Panc1 (cell line): ENCODE measurements around the gene MTM1. TPM values are rescaled to one million over a fixed set of nuclear protein-coding genes. Genes with fewer than 3 reads are reported as not detected.

Experiments used
- ATAC-seq: fragments of 200-7000 bp; cut with Tn5 transposase; 2 replicates; pipeline ENCODE4 v1.9.1; 2020; ENCODE audit warnings: mild to moderate bottlenecking, moderate library complexity
- BruUV-seq: library from RNA; stranded (reverse); fragments of 400-500 nt; replicated peaks from 2 replicates; lab custom pipeline; 2021; lab: Mats Ljungman, UMichigan
- CTCF ChIA-PET: fragments of 300-600 bp; sonication (Branson Sonifier 250); formaldehyde crosslinking; loops from one replicate; lab custom pipeline; 2022; ENCODE audit warnings: antibody characterized with exemption; lab: Charles Lee
- POLR2A ChIA-PET: fragments of 300-600 bp; sonication (Branson Sonifier 250); formaldehyde crosslinking; loops from one replicate; lab custom pipeline; 2022; ENCODE audit warnings: antibody characterized with exemption; lab: Charles Lee
- DNase-seq: peaks from one replicate; pipeline ENCODE4 v3.0.0-alpha.2; 2010; ENCODE audit warnings: low read depth, low spot score
- H3K27ac ChIP-seq: 2 replicates; pipeline ENCODE4 v1.5.1; 2011; ENCODE audit warnings: mild to moderate bottlenecking, low read length, inconsistent platforms
- H3K27me3 ChIP-seq: fragments of 200-500 bp; sonication (Bioruptor generic); 2 replicates; pipeline ENCODE4 v1.6.0; 2014; ENCODE audit warnings: low read length, inconsistent platforms; ENCODE audit not compliant: control insufficient read depth, insufficient read depth
- H3K36me3 ChIP-seq: fragments of 200-500 bp; sonication (Bioruptor generic); 2 replicates; pipeline ENCODE4 v1.5.1; 2014; ENCODE audit warnings: inconsistent platforms, mild to moderate bottlenecking, low read length, moderate library complexity; ENCODE audit not compliant: control insufficient read depth, insufficient read depth
- H3K4me1 ChIP-seq: 2 replicates; pipeline ENCODE4 v1.5.1; 2011; ENCODE audit warnings: inconsistent platforms, mild to moderate bottlenecking, low read length, moderate library complexity; ENCODE audit not compliant: control insufficient read depth, insufficient read depth
- H3K4me3 ChIP-seq, 2 experiments: 2 replicates each; pipeline ENCODE4 v1.5.1; 2011 to 2012; ENCODE audit warnings: low read depth in 2 of 2, low read length in 2 of 2, mild to moderate bottlenecking in 2 of 2, inconsistent platforms in 1 of 2, moderate library complexity in 1 of 2
- H3K9me3 ChIP-seq: fragments of 200-500 bp; sonication (Bioruptor generic); 2 replicates; pipeline ENCODE4 v1.5.1; 2014; ENCODE audit warnings: low read depth, mild to moderate bottlenecking, inconsistent platforms, low read length, moderate library complexity; ENCODE audit not compliant: control insufficient read depth, insufficient read depth
- POLR2AphosphoS5 ChIP-seq: IDR thresholded peaks from 2 replicates; pipeline ENCODE4 v1.6.1; 2012; ENCODE audit warnings: mild to moderate bottlenecking, low read depth, low read length, moderate library complexity
- SIN3A ChIP-seq: IDR thresholded peaks from 2 replicates; pipeline ENCODE4 v1.6.1; 2012; ENCODE audit warnings: low read depth, mild to moderate bottlenecking, low read length, moderate library complexity, borderline replicate concordance; ENCODE audit not compliant: insufficient read depth
- TCF7L2 ChIP-seq: IDR thresholded peaks from 2 replicates; pipeline ENCODE4 v1.6.1; 2011; ENCODE audit warnings: mild to moderate bottlenecking, low read depth, low read length, inconsistent platforms
- in situ Hi-C: cut with HindIII; loops from 2 replicates; pipeline ENCODE4 v1.10.0; 2016; ENCODE audit warnings: low sequenced_read_pairs, low pct_unique_long_range_greater_than_20kb
- intact Hi-C: fragments of 100-400 bp; cut with micrococcal nuclease; formaldehyde crosslinking; loops from one replicate; pipeline ENCODE4 v1.10.0; 2022; ENCODE audit not compliant: unreplicated experiment
- total RNA-seq: library from RNA; stranded (reverse); gene quantifications from one replicate; pipeline ENCODE4 v1.2.1, GENCODE V29; 2021; ENCODE audit not compliant: unreplicated experiment
- TF ChIP-seq, protein P1 (sequence below), 2 experiments: IDR thresholded peaks; 2 replicates each; pipeline ENCODE4 v1.6.1; 2011 to 2012; ENCODE audit warnings: low read depth in 2 of 2, control low read depth in 1 of 2, low read length in 1 of 2, mild to moderate bottlenecking in 1 of 2, moderate library complexity in 1 of 2; ENCODE audit not compliant: insufficient read depth in 1 of 2
- TF ChIP-seq, protein P2 (sequence below): fragments of 450-650 bp; IDR thresholded peaks from 2 replicates; pipeline ENCODE4 v1.5.1; 2017; ENCODE audit warnings: mild to moderate bottlenecking

The MTM1 gene
- total RNA-seq, 1 experiment from 2014 or later, result 24.0 TPM

DNA sequence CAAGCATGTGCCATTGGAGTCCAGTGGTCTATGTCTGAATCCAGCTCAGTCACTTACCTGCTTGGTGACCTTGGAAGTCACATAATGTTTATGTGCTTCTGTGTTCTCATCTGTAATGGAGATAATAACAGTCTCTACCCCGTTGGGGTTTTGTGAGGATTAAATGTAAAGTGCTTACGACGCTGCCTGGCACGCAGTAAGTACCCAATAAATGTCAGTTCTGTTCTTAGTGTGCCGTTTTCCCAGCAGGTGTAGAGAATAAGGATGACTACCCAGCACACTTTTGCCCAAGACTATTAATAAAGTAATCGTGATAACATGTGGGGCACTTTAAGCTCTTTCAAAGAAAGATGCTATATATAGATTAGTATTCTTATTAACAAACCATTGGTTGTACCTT, 56.7 kb downstream of the MTM1 start:
- in situ Hi-C loops (loop anchor here (25.0 kb wide), 1 partner anchor 1113 kb away; the partner anchor contains the start of gene IDS), intact Hi-C loops (no loop called here)
- ChIA-PET POLR2A (no interaction called here), CTCF (no interaction called here)
- Histone ChIP-seq H3K4me3 (no peak overlapping the region), H3K27ac (no peak overlapping the region), H3K27me3 (no peaks in the 10 kb centered on the region), H3K4me1 (no peaks in the 10 kb centered on the region), H3K9me3 (no peaks in the 10 kb centered on the region), H3K36me3 (no peaks in the 10 kb centered on the region)
- no peak for ATAC-seq
- TF ChIP-seq, protein P1, sequence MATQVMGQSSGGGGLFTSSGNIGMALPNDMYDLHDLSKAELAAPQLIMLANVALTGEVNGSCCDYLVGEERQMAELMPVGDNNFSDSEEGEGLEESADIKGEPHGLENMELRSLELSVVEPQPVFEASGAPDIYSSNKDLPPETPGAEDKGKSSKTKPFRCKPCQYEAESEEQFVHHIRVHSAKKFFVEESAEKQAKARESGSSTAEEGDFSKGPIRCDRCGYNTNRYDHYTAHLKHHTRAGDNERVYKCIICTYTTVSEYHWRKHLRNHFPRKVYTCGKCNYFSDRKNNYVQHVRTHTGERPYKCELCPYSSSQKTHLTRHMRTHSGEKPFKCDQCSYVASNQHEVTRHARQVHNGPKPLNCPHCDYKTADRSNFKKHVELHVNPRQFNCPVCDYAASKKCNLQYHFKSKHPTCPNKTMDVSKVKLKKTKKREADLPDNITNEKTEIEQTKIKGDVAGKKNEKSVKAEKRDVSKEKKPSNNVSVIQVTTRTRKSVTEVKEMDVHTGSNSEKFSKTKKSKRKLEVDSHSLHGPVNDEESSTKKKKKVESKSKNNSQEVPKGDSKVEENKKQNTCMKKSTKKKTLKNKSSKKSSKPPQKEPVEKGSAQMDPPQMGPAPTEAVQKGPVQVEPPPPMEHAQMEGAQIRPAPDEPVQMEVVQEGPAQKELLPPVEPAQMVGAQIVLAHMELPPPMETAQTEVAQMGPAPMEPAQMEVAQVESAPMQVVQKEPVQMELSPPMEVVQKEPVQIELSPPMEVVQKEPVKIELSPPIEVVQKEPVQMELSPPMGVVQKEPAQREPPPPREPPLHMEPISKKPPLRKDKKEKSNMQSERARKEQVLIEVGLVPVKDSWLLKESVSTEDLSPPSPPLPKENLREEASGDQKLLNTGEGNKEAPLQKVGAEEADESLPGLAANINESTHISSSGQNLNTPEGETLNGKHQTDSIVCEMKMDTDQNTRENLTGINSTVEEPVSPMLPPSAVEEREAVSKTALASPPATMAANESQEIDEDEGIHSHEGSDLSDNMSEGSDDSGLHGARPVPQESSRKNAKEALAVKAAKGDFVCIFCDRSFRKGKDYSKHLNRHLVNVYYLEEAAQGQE (IDR thresholded peaks at IDR 0.05; ENCODE audit: insufficient read depth in 1 of 2, low read depth in 2 of 2, low read length in 1 of 2), result no peak
- TF ChIP-seq SIN3A, result no peak
- no peak for TF ChIP-seq TCF7L2
- TF ChIP-seq, protein P2, sequence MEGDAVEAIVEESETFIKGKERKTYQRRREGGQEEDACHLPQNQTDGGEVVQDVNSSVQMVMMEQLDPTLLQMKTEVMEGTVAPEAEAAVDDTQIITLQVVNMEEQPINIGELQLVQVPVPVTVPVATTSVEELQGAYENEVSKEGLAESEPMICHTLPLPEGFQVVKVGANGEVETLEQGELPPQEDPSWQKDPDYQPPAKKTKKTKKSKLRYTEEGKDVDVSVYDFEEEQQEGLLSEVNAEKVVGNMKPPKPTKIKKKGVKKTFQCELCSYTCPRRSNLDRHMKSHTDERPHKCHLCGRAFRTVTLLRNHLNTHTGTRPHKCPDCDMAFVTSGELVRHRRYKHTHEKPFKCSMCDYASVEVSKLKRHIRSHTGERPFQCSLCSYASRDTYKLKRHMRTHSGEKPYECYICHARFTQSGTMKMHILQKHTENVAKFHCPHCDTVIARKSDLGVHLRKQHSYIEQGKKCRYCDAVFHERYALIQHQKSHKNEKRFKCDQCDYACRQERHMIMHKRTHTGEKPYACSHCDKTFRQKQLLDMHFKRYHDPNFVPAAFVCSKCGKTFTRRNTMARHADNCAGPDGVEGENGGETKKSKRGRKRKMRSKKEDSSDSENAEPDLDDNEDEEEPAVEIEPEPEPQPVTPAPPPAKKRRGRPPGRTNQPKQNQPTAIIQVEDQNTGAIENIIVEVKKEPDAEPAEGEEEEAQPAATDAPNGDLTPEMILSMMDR, result no peak
- no peak for TF ChIP-seq POLR2AphosphoS5
- no TSS peak for BruUV-seq
- no peak for DNase-seq

DNA sequence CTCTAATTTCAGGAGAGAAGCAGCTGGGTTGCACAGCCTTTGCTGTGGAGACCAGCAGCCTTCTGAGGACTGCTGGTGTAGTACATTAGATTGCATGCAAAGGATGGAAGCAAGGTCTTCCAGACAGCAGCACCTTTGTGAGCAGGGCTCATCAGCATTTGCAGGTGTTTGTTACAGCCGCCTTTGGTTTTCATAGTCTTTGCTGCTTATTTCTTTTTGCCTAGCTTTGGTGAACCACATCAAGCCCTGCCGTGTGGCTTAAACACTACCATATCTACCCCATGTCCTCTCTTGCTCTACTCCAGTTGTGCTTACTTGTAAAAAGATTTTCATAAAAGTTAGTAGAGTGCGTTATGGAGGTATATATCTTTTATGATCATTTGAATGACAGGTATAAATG, 57.5 kb downstream of the MTM1 start:
- H3K9me3 ChIP-seq, result no peaks in the 10 kb centered on the region
- DNase-seq (no peak), ATAC-seq (no peak)
- POLR2A ChIA-PET, result no interaction called here
- TF ChIP-seq POLR2AphosphoS5 (no peak), SIN3A (no peak), TCF7L2 (no peak)
- TF ChIP-seq, protein P2, result no peak
- TF ChIP-seq, protein P1 (IDR thresholded peaks at IDR 0.05; ENCODE audit: insufficient read depth in 1 of 2, low read depth in 2 of 2, low read length in 1 of 2), result no peak
- no peak overlapping the region for H3K4me3 ChIP-seq
- no peaks in the 10 kb centered on the region for H3K36me3 ChIP-seq
- in situ Hi-C loops, result loop anchor here (25.0 kb wide), 1 partner anchor 1114 kb away; the partner anchor contains the start of gene IDS
- CTCF ChIA-PET, result no interaction called here
- no TSS peak for BruUV-seq
- intact Hi-C loops, result no loop called here
- H3K4me1 ChIP-seq, result no peaks in the 10 kb centered on the region
- H3K27ac ChIP-seq, result no peak overlapping the region
- no peaks in the 10 kb centered on the region for H3K27me3 ChIP-seq
